Measurements from ENCODE around the gene CHAC1.
A peak's percentile ranks its signal among the peaks of the same experiment; 100 is the strongest.

Gene CHAC1, protein sequence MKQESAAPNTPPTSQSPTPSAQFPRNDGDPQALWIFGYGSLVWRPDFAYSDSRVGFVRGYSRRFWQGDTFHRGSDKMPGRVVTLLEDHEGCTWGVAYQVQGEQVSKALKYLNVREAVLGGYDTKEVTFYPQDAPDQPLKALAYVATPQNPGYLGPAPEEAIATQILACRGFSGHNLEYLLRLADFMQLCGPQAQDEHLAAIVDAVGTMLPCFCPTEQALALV

DNA sequence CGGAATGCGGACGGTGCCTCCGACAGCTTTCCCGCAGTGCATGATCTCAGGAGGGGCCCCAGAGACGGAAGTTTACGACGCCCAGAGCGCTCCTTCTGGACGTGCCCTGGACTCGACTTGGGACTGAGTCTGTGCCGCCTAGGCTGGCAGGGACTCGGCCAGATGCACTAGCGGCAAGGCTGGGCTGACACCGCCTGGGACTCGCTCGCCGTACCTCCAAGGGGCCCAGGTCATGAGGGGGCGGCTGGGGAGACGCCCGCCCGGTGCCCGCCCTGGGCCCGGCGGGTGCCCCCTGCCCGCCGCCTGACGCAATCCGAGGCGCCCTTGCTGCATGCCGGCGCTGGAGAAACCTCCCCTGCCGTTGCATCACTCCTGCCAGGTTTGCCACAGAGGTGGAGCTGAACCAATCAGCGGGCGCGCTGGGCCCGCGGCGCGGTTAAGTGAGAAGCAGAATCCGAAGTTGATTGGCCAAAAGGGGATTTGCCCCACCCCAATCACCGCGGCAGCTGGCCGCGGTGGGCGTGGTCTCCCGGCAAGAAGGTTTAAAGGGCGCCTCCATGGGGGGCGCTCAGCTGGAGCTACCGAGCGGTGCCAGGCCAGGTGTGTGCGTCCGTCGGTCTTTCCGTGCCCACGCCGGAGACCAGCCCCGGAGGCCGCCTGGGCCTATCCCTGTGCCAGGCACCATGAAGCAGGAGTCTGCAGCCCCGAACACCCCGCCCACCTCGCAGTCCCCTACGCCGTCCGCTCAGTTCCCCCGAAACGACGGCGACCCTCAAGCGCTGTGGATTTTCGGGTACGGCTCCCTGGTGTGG, at the start of gene CHAC1:
Gene CHAC1, plus strand, starts transcription at position 571 of the 812 bp plus-strand sequence. Its CDS starts 113 bp downstream, at position 684.
- DNase-seq (ENCODE audit: low read depth in 2 of 2, low spot score in 1 of 2), result peak; percentile 82 to 85

DNA sequence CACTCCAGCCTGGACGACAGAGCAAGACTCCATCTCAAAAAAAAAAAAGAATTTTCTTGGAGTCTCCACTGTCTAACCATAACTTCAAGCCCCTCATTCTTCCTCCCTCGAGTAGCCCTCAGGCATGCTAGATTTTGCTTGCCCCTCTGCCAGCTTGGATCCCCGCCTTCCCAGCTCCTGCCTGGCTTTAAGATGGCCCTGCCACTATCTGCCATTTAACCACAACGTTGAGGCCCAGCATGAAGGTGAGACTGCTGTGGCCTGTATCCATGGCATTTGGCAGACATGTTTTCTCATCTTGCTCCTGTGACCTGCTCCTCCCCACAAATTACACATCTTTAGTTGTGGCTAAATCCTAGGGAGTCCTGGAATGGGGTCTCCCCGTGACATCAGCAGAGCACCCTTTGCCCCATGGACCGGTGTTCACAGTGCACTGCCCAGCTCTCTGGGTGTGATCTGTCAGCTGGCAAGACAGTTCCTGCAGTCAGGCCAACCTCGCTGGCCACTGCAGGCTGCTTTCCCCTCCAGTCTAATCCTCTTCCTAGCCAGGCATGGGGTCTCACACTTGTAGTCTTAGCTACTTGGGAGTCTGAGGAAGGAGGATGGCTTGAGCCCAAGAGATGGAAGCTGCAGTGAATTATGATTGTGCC, 48.6 kb upstream of the CHAC1 start:
- DNase-seq (ENCODE audit: low read depth in 2 of 2, low spot score in 1 of 2), result no peak

DNA sequence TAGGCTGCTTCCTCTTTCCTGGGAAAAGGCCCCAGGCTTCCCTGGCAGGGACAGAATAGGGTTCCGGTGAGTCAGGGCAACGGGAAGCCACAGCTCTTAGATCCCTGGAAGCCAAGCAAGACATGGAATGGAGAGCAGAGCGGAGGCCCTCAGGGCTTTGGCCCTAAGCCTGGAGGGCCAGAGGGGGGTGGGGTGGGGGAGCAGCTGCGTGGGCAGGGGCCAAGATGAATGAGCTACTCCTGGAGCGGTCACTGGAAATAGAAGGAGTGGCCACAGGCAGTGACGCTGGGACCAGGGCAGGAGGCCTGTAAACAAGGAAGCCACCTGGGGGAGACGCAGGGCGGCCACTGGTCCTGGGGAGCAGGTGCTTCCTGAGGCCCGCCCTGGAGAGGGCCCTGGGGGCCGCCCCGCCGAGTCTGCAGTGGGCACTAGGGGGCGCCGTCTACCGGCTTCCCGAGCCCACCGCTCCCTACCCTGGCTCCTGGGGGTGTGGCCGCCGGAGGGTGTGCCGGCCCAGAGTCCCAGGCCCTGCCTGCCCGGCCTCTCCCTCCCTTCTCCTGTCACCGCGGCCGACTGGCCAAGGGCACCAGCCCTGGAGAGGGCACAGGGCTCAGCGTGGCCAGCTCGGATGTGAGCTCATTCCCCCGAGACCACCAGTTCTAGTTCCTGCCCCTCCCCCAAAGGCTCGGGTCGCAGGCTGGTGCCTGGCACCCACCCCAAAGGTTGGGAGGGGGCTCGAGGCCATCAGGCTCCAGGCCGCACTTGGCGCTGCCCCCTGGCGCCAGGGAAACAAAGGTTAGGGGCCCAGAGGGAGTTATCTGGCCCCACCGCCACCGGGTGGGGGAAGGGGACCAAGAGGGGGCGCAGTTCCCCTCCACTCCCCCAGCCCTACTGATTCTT, 46.9 kb upstream of the CHAC1 start:
- DNase-seq (ENCODE audit: low read depth in 2 of 2, low spot score in 1 of 2), result peak in 1 of 2 donors; percentile 60

DNA sequence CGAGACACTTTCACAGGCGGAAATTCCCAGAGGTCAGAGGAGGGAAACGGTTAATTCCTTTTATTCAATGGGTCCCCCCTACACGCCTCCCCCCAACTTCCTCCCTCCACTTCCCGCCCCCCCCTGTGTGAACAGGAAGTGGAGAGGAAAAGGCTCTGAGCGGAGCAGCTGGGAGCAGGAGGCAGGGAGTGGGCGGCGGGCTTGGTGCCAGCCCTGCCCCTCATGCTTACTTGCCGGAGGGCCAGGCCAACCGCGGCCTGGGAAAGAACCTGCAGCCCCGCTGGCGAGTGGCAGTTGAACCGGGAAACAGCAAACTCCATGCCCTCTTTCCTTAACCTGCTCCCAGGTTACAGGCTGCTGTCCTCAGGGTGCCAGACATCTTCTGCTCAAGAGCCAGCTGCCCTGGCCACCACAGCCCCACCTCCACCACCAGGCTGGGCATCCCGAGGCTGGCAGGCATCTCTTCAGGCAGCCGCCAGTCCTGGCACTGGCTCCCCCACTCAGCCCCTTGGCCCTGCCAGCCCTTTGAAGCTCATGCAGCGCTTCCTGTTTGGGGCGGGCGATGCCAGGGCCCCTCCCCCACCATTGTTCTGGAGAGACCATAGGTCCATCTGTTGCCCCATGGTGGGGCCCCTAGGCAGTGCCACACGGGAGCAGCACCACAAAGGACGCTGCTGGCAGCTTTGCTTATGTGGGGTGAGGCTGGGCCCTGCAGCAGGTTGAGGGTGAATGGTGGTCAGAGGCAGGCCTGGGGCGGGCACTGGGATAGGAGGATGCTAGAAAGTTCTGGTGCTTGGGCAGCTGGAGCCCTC, 46.1 kb upstream of the CHAC1 start:
- no peak for DNase-seq (ENCODE audit: low read depth in 2 of 2, low spot score in 1 of 2)

DNA sequence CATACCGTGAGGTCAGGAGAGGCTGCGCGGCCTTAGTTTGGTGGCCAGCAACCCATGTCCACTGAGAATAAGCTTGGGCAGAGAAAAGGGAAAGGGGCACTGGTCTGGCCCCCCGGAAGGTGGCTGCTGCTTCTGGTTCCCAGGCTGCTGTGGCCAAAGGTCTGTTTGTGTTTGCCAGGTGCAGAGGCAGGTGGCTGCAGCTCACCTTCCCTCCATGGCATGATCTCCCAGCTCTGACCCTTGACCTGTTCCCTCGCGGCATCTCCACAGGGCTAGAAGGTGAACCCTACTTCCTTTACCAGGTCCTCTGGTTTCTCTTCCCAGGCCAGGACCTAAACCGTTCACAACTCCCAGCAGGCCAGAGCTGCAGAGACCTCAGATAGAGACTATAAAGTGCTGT, 45.2 kb upstream of the CHAC1 start:
- no peak for DNase-seq (ENCODE audit: low read depth in 2 of 2, low spot score in 1 of 2)

DNA sequence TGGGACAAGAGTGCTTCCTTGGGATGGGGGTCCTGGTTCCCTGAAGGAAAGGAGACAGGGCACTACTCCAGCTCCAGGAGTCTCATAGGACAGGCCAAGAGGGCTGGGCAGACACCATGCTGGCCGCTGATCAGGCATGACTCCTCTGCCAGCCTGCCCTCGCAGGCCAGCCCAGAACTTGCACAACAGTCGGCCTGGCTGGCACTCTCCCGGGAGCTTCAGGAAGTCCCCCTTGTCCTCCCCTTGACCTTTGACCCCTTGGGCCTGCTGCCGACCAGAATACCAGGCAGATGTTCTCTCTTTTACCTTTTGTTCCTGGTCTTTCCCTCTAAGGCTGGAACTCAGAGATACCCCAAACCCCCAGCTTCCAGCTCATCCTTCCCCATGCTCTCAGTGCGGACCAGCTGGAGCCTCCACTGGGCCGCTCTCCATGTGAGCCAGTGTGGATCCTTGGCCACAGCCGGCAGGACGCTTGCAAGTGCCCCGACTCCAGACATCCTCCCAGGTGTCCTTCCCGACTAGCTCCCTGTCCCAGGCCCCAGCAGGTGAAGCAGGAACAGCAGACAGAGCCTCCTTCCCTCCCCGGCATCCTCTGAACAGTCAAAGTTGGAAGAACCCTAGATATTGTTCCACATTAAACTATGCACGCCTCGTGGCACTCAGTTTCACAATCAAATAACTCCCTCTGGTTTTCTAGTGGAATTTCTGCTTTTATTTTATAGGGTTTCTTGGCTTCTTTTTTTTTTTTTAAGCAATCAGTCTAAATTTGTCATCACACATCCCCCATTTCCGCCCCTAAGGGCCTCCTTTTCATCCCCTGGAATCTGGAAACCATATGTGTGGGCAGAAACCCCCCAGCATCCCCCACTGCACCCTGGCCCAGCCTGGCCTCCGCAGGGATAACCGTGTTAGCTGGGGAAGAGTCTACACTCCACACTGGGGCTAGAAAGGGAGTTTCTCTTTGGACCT, 43.3 kb upstream of the CHAC1 start:
- no peak for DNase-seq (ENCODE audit: low read depth in 2 of 2, low spot score in 1 of 2)

DNA sequence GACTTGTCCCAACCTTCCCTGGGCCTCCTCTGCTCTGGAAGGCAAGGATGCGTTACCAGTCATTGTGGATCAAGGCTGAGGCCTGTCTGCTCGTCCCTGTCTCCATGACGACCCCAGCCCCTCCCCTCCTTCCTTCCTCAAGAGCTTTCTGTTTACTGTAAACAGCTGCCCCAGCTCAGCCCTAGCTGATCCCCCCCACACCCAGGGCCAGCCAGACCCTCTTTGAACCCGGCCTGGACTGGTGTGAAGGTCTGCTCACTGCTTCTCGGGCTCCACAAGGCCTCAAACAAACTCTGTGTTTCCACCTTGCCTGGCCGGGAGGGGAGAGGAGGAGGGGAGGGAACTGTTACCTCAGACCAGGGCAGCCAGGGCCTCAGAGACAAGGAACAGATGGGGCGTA, 42.1 kb upstream of the CHAC1 start:
- DNase-seq (ENCODE audit: low read depth in 2 of 2, low spot score in 1 of 2), result no peak

DNA sequence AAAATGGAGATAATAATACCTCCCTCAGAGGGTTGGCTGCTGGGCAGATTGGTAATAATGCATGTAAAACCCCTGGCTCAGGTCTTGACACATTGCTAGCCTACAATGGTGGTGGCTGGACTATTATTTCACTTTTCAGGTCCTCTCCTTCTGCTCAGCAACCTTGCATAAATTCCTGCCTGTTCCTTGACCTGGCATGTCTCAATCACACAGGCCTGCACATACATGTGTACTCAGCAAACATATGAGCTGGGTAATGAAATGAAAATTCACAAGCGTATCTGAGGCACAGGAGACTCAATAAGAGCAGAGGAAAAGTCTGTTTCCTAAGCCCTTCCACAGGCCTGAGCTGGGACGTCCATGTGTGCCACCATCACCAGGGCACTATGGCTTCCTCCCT, 41.6 kb upstream of the CHAC1 start:
- DNase-seq (ENCODE audit: low read depth in 2 of 2, low spot score in 1 of 2), result no peak

DNA sequence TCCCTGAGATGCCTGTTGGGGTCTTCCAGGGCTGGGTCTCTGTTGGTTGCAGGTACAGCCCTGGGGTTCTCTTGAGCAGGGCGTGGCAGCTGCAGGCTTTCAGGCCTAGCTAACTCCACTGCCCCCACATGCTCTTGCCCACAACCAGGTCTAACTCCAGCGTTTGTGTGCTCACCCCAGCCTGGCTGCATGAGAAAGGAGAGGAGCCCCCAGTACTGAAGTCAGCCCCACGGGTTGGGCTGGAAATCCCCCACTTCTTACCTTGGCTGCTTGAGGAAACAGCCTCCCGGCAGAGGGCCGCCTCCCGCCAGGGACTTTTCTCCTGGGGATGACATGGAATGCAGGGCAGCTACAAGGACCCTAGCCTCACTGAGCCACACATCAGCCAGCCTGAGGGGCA, 40.8 kb upstream of the CHAC1 start:
- DNase-seq (ENCODE audit: low read depth in 2 of 2, low spot score in 1 of 2), result no peak

DNA sequence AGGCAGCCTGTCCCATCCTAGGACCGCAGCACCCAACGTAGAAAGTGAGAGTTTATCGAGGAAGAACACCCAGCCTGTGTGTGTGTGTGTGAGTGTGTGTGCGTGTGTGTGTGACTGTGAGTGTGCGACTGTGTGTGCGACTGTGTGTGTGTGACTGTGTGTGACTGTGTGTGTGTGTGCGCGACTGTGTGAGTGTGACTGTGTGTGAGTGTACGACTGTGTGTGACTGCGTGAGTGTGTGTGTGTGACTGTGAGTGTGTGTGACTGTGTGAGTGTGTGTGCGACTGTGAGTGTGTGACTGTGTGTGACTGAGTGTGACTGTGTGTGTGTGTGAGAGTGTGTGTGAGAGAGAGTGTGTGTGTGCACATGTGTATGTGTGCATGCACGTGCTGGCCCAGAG, 39.3 kb upstream of the CHAC1 start:
- DNase-seq (ENCODE audit: low read depth in 2 of 2, low spot score in 1 of 2), result no peak

DNA sequence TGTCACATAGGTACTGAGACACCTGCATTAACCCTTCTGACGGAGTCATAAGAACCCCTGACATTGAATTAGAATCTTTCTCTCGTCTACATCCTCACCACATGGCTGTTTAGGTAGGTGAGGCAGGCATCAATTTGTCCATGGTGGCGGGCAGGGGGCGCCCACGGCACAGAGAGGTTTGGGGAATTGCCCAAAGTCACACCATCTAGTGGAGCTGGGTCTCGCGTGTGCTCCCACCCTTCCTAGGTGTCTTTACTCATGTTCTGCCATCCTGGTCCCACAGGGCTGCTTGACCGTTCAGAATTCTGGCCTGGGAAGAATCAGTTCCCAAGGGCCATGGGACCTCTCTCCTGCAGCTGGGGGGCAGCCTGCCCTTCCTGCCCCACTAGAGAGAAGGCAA, 38.8 kb upstream of the CHAC1 start:
- DNase-seq (ENCODE audit: low read depth in 2 of 2, low spot score in 1 of 2), result no peak

DNA sequence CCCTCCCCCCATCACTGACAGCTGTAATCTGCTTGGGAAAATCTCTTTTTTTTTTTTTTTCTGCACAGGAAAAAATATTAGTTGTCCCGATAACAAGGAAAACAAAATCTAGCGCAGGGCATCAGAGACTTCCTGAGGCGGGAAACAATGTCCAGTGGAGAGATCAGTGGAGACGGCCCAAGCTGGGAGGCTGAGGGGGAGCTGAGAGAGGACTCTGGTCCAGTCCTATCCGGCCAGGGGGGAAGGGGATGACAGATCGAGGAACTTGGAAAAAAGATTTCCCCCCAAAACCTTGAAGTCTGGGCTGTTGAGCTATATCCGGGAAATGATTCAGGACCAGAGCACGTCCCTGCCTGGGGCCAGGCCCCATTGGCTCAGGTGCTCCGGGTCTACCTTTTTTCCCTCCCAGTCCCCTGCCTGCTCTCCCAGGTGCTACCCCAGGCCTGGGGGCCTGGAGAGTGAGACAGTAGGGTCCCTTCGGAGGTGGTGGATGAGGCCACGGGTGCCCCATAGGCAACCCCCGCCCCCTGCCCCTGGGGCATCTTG, 38.1 kb upstream of the CHAC1 start:
- no peak for DNase-seq (ENCODE audit: low read depth in 2 of 2, low spot score in 1 of 2)

DNA sequence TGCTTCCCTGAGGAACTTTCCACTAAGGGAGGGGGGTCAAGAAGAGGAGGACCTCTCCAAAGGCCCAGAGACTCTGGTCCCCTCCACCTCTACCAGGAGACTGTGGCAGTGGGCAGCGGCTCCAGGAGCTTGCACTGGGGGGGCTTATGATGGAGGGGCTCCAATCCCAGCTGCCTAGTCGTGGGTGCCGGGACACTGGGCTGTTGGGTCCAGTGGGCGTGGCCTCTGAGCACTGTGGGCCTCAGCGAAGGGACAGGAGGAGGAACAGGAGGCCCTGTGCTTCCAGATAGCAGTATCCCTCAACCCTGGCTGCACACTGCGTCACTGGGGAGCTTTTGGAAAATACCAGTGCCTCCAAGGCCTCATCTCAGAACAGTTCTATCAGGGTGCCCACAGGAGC, 37.6 kb upstream of the CHAC1 start:
- DNase-seq (ENCODE audit: low read depth in 2 of 2, low spot score in 1 of 2), result no peak

DNA sequence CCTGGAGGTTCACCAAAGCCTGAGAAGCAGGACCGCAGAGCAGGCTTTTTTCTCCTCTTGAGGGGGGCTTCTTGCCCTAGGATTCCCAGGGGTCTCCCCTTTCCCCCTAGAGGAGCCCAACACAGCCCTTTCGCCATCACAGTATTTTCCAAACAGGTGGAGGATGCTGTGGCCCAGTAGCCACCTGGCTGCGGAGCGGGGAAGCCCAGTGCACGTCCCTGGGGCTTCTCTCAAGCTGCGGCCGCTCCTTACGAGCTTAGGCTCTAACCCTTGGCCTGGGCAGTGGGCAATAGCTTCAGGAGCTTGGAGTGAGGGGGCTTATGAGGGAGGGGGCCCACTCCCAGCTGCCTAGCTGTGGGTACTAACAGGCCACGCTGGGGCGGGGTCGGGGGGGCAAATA, 35.7 kb upstream of the CHAC1 start:
- DNase-seq (ENCODE audit: low read depth in 2 of 2, low spot score in 1 of 2), result no peak

DNA sequence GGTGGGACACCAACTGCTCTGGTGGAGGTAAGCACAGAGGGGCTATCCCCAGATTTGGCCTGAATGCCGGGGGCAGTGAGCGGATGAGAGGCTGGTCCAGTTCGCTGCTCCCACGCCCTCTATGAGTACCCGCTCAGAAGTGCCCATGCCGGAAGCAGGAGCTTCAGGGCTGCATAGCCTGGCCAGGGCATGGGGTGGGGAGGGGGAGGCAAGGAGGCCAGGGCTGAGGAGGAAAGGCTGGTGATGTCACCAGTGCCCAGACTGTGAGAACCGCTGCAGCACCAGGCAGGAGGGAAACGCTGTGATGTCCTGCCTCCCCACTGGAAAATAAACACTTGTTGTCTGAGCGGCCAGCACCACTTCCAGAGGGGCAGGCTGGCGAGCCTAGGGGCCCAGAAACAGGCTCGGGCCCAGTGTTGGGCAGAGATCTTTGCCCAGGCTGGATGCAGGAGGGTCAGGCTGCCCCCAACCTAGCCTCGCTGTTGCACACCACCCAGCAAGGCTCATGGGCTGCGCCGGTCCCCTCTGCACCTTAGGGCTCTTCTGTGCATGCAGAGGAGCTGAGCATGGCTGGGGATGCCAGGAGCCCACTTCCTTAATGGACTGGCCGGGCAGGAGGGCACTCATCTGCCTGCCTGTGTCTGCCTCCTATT, 35.0 kb upstream of the CHAC1 start:
- DNase-seq (ENCODE audit: low read depth in 2 of 2, low spot score in 1 of 2), result no peak

DNA sequence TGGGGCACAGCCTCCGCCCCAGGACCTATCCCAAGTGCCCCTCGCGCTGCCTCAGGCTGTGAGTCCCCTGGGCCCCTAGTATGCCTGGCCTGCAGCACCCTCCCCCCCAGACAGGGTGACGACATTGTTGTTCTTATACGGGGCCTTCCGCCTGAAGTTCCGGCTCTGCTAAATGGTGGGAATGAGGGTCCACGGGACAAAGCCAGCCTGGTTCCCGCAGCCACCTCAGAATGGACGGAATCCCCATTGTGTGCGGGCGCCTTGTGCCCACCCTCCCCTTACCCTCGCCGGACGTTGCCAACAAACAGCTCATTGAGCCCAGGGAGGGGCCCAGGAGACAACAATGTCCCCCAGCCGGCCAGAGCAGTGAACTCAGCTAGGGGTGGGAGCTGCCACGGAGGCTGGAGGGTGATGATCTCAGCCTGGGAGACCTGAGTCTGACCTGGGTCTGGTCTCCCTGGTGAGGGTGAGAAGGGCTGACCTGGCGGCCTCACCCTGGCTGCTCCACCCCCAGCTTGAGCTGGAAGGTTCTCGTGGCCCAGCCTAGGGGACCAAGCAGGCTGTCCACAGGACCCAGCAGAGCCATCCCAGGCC, 34.4 kb upstream of the CHAC1 start:
- no peak for DNase-seq (ENCODE audit: low read depth in 2 of 2, low spot score in 1 of 2)

DNA sequence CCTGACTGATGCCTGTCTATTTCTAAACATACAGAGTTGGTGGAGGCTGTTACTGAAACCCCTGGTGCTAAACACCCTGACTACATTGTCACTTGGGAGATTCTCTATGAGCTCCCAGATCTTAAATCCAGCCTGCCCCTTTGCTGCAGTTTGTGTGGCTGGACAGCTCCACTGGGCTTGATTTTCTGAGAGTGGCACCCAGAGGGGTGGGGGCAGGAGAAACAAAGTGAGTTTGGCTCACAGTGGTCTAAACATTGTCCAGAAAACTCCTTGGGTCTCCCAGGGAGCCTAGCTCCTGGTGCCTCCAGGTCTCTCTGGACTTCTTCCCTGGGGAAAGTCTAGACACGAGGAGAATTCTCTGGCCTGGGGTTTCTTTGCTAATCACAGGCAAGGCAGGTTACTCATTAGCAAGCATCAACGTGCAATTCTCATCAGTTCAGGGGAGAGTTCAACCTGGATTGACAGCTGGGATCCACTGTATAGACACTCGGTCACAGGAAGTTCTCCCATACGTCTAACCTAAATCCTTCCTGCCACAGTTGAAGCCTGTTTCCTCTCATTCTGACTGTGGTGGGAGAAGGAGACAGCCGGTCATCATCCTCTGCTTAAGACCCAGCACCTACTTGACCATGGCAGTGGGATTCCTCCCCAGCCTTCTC, 31.2 kb upstream of the CHAC1 start:
- DNase-seq (ENCODE audit: low read depth in 2 of 2, low spot score in 1 of 2), result no peak

DNA sequence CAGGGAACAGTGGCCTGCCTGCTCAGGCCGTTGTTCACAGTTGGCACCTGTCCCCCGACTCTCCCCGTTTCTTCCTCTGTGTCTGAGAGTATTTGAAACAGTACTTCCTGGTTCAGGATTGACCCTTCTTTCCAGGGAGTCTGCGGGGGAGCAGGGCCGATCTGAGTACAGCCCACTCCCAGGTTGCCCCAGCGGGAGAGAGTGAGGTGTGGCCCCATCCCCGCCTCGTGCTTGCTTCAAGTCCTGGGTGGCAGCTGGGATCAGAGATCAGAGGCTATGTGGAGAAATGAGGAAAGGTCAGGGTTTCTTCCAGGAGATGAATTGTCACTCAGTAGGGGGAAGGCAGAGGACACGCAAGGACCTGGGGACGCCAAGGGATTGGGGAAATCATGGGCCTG, 30.7 kb upstream of the CHAC1 start:
- DNase-seq (ENCODE audit: low read depth in 2 of 2, low spot score in 1 of 2), result no peak

All from stimulated activated CD8-positive, alpha-beta memory T cell treated with anti-CD3 and anti-CD28 coated beads, Interleukin-4, amount 100 ng/mL, for 1 hour (primary cell).